ENCODE results near the gene ATG101.

Gene ATG101

GRCh38 chr12:52042706-52043385 is 26.9 kb upstream of the ATG101 start:
- DNase-seq, result peak; percentile 83

GRCh38 chr12:52043386-52044212 is 26.2 kb upstream of the ATG101 start:
- DNase-seq, result no peak

- DNase-seq, result no peak
Observed at GRCh38 chr12:52044292-52044983, 25.3 kb upstream of the ATG101 start.

- DNase-seq, result no peak
Observed at GRCh38 chr12:52045794-52046199, 24.0 kb upstream of the ATG101 start.

- no peak for DNase-seq
Observed at GRCh38 chr12:52046859-52047258, 22.9 kb upstream of the ATG101 start.

- DNase-seq, result no peak
Observed at GRCh38 chr12:52049286-52049685, 20.5 kb upstream of the ATG101 start.

GRCh38 chr12:52049688-52050087 is 20.1 kb upstream of the ATG101 start:
- no peak for DNase-seq

- DNase-seq, result peak; percentile 90
Observed at GRCh38 chr12:52050116-52050757, 19.5 kb upstream of the ATG101 start.

- peak; percentile 98 for DNase-seq
Observed at GRCh38 chr12:52050758-52051541, 18.8 kb upstream of the ATG101 start, which contains the start of gene NR4A1. Gene NR4A1, plus strand, starts transcription at chr12:52051442. Its CDS starts 2,887 bp downstream, at chr12:52054329.

GRCh38 chr12:52052468-52053186 is 17.2 kb upstream of the ATG101 start:
- peak; percentile 76 for DNase-seq

GRCh38 chr12:52053536-52054209 is 16.1 kb upstream of the ATG101 start:
- DNase-seq, result no peak

GRCh38 chr12:52054231-52054832 is 15.4 kb upstream of the ATG101 start:
- no peak for DNase-seq

- DNase-seq, result no peak
Observed at GRCh38 chr12:52054833-52055730, 14.7 kb upstream of the ATG101 start.

GRCh38 chr12:52055731-52056711 is 13.8 kb upstream of the ATG101 start:
- DNase-seq, result no peak

- no peak for DNase-seq
Observed at GRCh38 chr12:52056801-52057637, 12.8 kb upstream of the ATG101 start.

GRCh38 chr12:52057638-52058576 is 11.9 kb upstream of the ATG101 start:
- no peak for DNase-seq

Data from DMS53 (cell line).